Lung (tissue), 12 donors: Measurements from ENCODE around the gene REEP5. TPM values are rescaled to one million over a fixed set of nuclear protein-coding genes. Genes with fewer than 3 reads are reported as not detected.
A peak's percentile ranks its signal among the peaks of the same experiment; 100 is the strongest.
"Not testable (repeated sequence)": the region's sequence is repeated elsewhere in the genome, so short reads cannot be mapped to it uniquely, and the experiment has no call there.

Experiments
- ATAC-seq: fragments of 200-7000 bp; cut with Tn5 transposase; one replicate; pipeline ENCODE4 v1.9.1; 2020; ENCODE audit warnings: moderate number of reproducible peaks; ENCODE audit not compliant: insufficient read depth, low FRiP score
- DNase-seq, 3 donors: peaks; one replicate each; pipeline ENCODE4 v3.0.0-alpha.2; 2013 to 2017
- H3K27ac ChIP-seq, 2 donors: one replicate each; pipeline ENCODE4 v1.5.1; 2013; ENCODE audit warnings: mild to moderate bottlenecking in 2 of 2, moderate library complexity in 2 of 2, control low read depth in 1 of 2, inconsistent platforms in 1 of 2, low read depth in 1 of 2, low read length in 1 of 2
- H3K27me3 ChIP-seq, 3 donors: one replicate each; pipeline ENCODE4 v1.5.1; 2013; ENCODE audit warnings: low read length in 2 of 3; ENCODE audit not compliant: control insufficient read depth in 3 of 3, insufficient read depth in 3 of 3
- H3K36me3 ChIP-seq, 4 donors: one replicate each; pipeline ENCODE4 v1.5.1; 2013; ENCODE audit warnings: low read length in 4 of 4, mild to moderate bottlenecking in 1 of 4, moderate library complexity in 1 of 4; ENCODE audit not compliant: control insufficient read depth in 4 of 4, insufficient read depth in 4 of 4
- H3K4me1 ChIP-seq, 5 donors: one replicate each; pipeline ENCODE4 v1.5.1; 2013; ENCODE audit warnings: low read length in 5 of 5, mild to moderate bottlenecking in 2 of 5, moderate library complexity in 1 of 5; ENCODE audit not compliant: control insufficient read depth in 5 of 5, insufficient read depth in 5 of 5
- H3K4me3 ChIP-seq: one replicate; pipeline ENCODE4 v1.5.1; 2013; ENCODE audit warnings: mild to moderate bottlenecking, control low read depth, moderate library complexity
- H3K9ac ChIP-seq, 2 donors: one replicate each; pipeline ENCODE4 v1.5.1; 2013; ENCODE audit warnings: low read length in 2 of 2, control low read depth in 1 of 2; ENCODE audit not compliant: insufficient read depth in 1 of 2
- H3K9me3 ChIP-seq, 4 donors: one replicate each; pipeline ENCODE4 v1.5.1; 2013; ENCODE audit warnings: low read length in 3 of 4, mild to moderate bottlenecking in 1 of 4, moderate library complexity in 1 of 4; ENCODE audit not compliant: control insufficient read depth in 4 of 4, insufficient read depth in 3 of 4
- WGBS, 2 donors: extraction: QIAGEN DNeasy Blood & Tissue Kit; methylation state at CpG; one replicate each; pipeline ENCODE4 v1.1.7; 2013; 5-methylcytosine and 5-hydroxymethylcytosine counted together
- polyA plus RNA-seq, 2 donors: library from polyadenylated mRNA; stranded (reverse); fragments of 200-250 nt; gene quantifications; one replicate each; pipeline ENCODE4 v1.2.1, GENCODE V29; 2013
- total RNA-seq, 2 donors: library from RNA; depleted of rRNA in 1 of 2; stranded (reverse); fragments of >200 nt in 1 of 2; gene quantifications; one replicate each; pipeline ENCODE4 v1.2.1, GENCODE V29; 2014 to 2021
- TF ChIP-seq, protein P1 (sequence below): IDR thresholded peaks from 2 replicates; pipeline ENCODE4 v1.5.1; 2012; ENCODE audit warnings: mild to moderate bottlenecking; ENCODE audit errors: control extremely low read depth, extremely low read depth
- donor health status: control.
- donor health status: control.
- donor health status: Bipolar disorder and iron deficiency.
- donor health status: healthy.
- donor health status: DM: yes; HTN: yes; CAD: no.

Gene REEP5
- total and polyA plus RNA-seq, 4 donors = 58.9 to 112 (median 69.0) TPM

DNA sequence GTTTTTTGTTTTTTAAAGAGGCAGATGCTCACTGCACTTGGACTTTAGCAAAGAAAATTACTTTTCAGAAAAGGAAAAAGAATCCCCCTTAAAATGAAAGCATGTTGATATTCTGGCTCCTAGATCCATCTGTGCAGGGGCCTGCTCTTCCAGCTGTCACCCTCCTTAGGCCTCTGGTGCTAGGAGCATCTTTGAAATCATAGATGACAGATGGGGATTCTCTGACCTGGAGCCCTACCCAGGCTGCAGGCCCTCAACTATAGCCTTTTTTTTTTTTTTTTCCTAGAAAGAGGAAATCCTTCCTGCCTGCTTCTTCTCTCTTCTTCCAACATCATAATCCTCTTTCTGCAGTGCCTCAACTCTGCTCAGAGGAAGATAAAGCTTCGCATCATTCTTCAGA lies 38.3 kb upstream of the REEP5 start:
- ATAC-seq (no peak), DNase-seq (no peak)
- peaks cover 1 to 14% (median 9%) of the 10 kb centered on the region in 5 donors for H3K4me1 ChIP-seq
- no peak overlapping the region for H3K4me3 ChIP-seq
- TF ChIP-seq, protein P1, sequence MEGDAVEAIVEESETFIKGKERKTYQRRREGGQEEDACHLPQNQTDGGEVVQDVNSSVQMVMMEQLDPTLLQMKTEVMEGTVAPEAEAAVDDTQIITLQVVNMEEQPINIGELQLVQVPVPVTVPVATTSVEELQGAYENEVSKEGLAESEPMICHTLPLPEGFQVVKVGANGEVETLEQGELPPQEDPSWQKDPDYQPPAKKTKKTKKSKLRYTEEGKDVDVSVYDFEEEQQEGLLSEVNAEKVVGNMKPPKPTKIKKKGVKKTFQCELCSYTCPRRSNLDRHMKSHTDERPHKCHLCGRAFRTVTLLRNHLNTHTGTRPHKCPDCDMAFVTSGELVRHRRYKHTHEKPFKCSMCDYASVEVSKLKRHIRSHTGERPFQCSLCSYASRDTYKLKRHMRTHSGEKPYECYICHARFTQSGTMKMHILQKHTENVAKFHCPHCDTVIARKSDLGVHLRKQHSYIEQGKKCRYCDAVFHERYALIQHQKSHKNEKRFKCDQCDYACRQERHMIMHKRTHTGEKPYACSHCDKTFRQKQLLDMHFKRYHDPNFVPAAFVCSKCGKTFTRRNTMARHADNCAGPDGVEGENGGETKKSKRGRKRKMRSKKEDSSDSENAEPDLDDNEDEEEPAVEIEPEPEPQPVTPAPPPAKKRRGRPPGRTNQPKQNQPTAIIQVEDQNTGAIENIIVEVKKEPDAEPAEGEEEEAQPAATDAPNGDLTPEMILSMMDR = no peak
- H3K36me3 ChIP-seq = no peaks in the 10 kb centered on the region
- H3K9ac ChIP-seq = no peak overlapping the region
- no peaks in the 10 kb centered on the region for H3K9me3 ChIP-seq
- 92 to 95% methylated on average over 1 of the region's 1 CpG for WGBS, 2 donors
- H3K27me3 ChIP-seq = no peaks in the 10 kb centered on the region
- H3K27ac ChIP-seq = no peak overlapping the region

DNA sequence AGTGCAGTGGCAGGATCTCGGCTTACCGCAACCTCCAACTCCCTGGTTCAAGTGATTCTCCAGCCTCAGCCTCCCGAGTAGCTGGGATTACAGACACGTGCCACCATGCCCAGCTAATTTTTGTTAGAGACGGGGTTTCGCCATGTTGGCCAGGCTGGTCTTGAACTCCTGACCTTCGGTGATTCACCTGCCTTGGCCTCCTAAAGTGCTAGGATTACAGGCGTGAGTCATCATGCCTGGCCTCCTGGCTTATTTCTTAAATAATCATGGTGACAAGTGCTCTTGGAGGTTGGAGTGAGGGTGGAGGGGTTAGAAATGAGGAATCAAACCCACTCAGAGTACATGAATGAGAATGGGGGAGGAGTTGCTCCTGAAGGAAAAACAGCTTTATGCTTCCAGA lies 37.8 kb upstream of the REEP5 start:
- ATAC-seq, H3K36me3 ChIP-seq, H3K27me3 ChIP-seq, DNase-seq, H3K9ac ChIP-seq, H3K4me3 ChIP-seq, H3K27ac ChIP-seq, H3K9me3 ChIP-seq: not testable (repeated sequence)
- WGBS, 2 donors = 72 to 90% methylated on average over 8 of the region's 8 CpGs
- peaks cover 1 to 14% (median 9%) of the 10 kb centered on the region in 5 donors for H3K4me1 ChIP-seq

DNA sequence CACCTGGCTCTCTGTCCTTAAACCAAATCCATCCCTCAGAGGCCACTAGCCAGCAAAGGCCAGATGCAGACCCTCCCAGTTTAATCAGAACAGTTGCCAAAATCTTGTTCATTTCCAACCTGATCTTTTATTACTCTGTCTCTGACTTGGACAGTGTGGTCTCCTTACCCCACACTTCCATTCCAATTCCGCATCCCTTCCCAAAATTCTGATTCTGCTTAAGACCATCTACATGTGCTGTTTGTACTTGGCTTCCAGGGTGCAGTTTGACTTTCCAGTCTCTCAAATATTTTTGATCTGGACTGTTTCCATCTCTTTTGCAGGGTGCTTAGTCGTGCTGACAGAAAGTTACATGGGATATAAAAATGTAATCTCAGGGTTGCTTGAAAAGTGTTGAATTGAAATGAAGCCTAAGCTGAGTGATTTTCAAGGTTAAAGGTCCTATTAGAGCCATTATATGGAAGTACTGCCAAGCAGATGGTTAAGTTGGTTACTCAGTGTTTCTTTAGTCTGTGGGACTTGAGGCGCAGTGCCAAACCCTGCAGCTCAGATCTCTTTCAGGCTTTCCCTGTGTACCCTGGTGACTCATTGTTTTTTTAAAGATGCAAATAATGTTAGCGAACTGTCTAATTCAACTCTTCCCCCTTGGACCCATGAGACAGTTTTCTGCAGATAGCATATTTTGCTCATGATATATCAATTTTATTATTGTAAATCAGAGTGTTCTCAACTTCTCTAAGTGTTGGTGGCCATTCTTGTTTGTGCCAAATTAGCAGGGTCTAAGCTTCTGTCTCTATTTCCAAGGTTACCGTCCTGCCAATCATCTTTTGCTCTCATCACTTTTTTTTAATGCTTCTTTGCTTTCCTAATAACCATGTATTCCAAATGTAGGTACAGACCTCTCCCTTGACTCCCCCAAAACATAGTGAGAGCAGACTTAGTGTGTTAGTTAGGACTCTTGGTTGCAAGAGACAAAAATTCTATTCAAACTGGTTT lies 36.4 kb upstream of the REEP5 start:
- TF ChIP-seq, protein P1 = no peak
- ATAC-seq = peak; percentile 83
- H3K9ac ChIP-seq = no peak overlapping the region
- H3K36me3 ChIP-seq = no peaks in the 10 kb centered on the region
- H3K4me3 ChIP-seq = no peak overlapping the region
- DNase-seq = peak; percentile 49 to 75 (median 74)
- peaks cover 0 to 14% (median 9%) of the 10 kb centered on the region in 5 donors for H3K4me1 ChIP-seq
- H3K27me3 ChIP-seq = no peaks in the 10 kb centered on the region
- H3K9me3 ChIP-seq = no peaks in the 10 kb centered on the region
- peak overlapping the region in 1 of 2 donors; percentile 60 for H3K27ac ChIP-seq
- WGBS, 2 donors = 48 to 72% methylated on average over 5 of the region's 5 CpGs

DNA sequence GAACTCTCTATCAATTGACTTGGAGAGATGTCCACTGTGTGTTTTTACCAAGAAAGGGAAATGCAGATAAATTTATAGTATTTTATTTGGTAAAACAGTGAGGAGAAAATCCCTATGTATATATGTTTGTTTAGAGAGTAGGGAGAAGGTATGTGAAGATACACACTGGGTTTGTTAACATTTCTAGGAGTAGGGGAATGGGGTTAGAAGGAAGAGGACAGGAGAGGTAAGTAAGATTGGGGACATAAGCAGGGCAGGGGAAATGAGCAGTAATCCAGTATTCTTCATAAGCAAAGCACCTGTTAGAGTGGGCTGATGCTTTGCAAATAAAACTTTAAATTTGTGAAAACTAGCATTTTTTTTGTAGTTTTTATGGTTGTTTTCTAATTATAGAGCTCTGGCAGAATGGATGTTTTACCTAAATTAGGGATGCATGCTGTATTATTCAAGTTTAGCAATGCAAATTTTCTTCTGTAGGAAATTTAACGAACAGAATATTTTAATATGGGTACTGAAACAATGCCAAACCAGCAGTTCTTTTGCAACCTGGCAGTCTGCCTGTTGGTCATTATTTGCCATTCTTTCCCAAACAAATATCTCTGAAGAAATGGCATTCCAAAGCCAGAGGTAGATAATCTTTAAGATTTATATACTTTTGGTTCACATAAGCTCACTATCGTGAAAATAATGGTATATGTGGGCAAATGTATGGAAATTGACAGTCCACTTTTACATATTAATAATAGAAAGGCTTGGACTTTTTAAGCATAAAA lies 35.2 kb upstream of the REEP5 start:
- no peak overlapping the region for H3K4me3 ChIP-seq
- peaks cover 0 to 14% (median 9%) of the 10 kb centered on the region in 5 donors for H3K4me1 ChIP-seq
- ATAC-seq = no peak
- TF ChIP-seq, protein P1 = no peak
- H3K36me3 ChIP-seq = no peaks in the 10 kb centered on the region
- no peaks in the 10 kb centered on the region for H3K27me3 ChIP-seq
- DNase-seq = no peak
- H3K9ac ChIP-seq = peak overlapping the region in 1 of 2 donors; percentile 13
- H3K9me3 ChIP-seq = no peaks in the 10 kb centered on the region
- no peak overlapping the region for H3K27ac ChIP-seq
- 52 to 61% methylated on average over 2 of the region's 2 CpGs for WGBS, 2 donors
